Measurements from ENCODE around the gene GPSM1. TPM values are rescaled to one million over a fixed set of nuclear protein-coding genes. Genes with fewer than 3 reads are reported as not detected.

Gene GPSM1
- polyA plus RNA-seq, 5 donors, result 35.9 to 84.2 (median 56.6) TPM

- no peak for DNase-seq
These were observed 3.2 kb downstream of the GPSM1 start for GRCh38 chr9:136330406-136330990.

GRCh38 chr9:136331030-136331429 lies 3.7 kb downstream of the GPSM1 start:
- DNase-seq, result no peak

- DNase-seq, result no peak
These were observed 4.5 kb downstream of the GPSM1 start for GRCh38 chr9:136331556-136332481.

GRCh38 chr9:136332482-136332983 lies 5.2 kb downstream of the GPSM1 start:
- DNase-seq, result no peak

GRCh38 chr9:136333045-136333444 lies 5.7 kb downstream of the GPSM1 start:
- no peak for DNase-seq

GRCh38 chr9:136333486-136333885 lies 6.1 kb downstream of the GPSM1 start:
- DNase-seq, result no peak

- DNase-seq, result no peak
These were observed 7.2 kb downstream of the GPSM1 start for GRCh38 chr9:136334541-136334940.

GRCh38 chr9:136335296-136336155 lies 8.2 kb downstream of the GPSM1 start:
- no peak for DNase-seq

GRCh38 chr9:136336156-136336870 lies 9.0 kb downstream of the GPSM1 start:
- DNase-seq, result no peak

- no peak for DNase-seq
These were observed 9.5 kb downstream of the GPSM1 start for GRCh38 chr9:136336881-136337280.

GRCh38 chr9:136337416-136338395 lies 10.4 kb downstream of the GPSM1 start:
- DNase-seq, result no peak

GRCh38 chr9:136338511-136338910 lies 11.2 kb downstream of the GPSM1 start:
- DNase-seq, result no peak

GRCh38 chr9:136339173-136339957 lies 12.0 kb downstream of the GPSM1 start:
- no peak for DNase-seq

- DNase-seq, result no peak
These were observed 12.6 kb downstream of the GPSM1 start for GRCh38 chr9:136339958-136340310.

- DNase-seq, result no peak
These were observed 13.2 kb downstream of the GPSM1 start for GRCh38 chr9:136340356-136341041.

- no peak for DNase-seq
These were observed 13.8 kb downstream of the GPSM1 start for GRCh38 chr9:136341042-136341655.

- DNase-seq, result no peak
These were observed 14.4 kb downstream of the GPSM1 start for GRCh38 chr9:136341769-136342168.
